ENCODE data around the gene DOK6.
A peak's percentile ranks its signal among the peaks of the same experiment; 100 is the strongest.

DOK6 gene

DNA sequence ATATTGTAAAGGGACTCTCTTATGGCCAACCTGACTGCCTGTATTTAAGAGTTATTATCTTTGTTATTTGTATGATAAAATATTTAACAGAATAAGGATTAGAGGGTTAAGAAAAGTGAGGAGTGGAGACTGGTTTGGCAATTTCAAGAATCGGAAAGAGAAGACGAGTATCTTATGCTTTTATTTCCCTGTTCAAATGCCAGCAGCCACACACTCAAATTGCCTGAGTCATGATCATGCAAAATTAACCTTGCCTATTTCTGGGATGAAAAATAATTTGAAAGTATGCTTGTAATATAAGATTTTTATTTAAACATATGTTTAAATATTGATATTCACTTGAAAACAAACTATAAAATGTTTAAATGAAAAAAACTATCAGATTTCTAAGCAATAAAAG is 358.4 kb downstream of the DOK6 start:
- no peak for TF ChIP-seq JUND (IDR thresholded peaks at IDR 0.05; ENCODE audit: low read depth)
- DNase-seq (ENCODE audit: low read depth in 1 of 2, low spot score in 1 of 2), result no peak
- in situ Hi-C loops (cut with HindIII; ENCODE audit: low pct_unique_long_range_greater_than_20kb, low sequenced_read_pairs), result no loop called here

DNA sequence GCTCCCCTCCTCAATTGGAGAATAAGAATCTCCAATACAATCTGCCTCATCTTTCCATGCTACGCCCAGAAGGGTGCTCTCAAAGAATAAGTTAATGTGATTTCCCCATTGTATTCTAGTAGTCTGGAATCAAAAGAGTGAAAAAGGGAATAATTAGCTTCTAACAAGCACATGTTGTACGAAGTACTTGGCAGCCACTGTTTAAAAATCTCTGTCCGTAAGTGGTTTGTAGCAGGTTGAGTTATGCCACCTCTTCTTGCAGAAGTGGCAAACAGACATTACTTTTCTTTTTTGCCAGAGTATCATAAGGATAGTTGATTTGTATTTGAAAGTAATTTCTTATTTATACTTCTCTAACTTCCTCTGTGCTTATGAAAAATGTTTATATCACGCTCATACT is 362.3 kb downstream of the DOK6 start:
- no peak for TF ChIP-seq JUND (IDR thresholded peaks at IDR 0.05; ENCODE audit: low read depth)
- in situ Hi-C loops (cut with HindIII; ENCODE audit: low pct_unique_long_range_greater_than_20kb, low sequenced_read_pairs), result no loop called here
- no peak for DNase-seq (ENCODE audit: low read depth in 1 of 2, low spot score in 1 of 2)

DNA sequence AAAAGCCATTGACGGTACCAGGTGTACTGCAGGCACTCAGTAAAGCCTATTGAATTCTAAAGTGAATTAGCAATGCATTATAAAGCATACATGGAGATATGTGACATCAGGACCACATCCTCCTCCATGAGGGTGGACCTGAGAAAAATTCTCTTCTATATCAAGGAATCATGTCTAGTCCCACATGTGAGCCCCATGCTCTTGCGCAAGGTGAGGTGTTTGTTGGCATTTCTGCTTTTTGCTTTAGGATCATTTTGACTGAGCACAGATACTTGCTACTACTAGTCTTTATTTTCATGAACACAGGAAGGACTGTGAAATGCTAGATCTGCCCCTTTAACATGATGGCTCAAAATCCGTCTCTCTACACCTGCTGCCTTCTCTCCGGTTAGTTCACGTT is 363.1 kb downstream of the DOK6 start:
- in situ Hi-C loops (cut with HindIII; ENCODE audit: low pct_unique_long_range_greater_than_20kb, low sequenced_read_pairs), result no loop called here
- no peak for TF ChIP-seq JUND (IDR thresholded peaks at IDR 0.05; ENCODE audit: low read depth)

DNA sequence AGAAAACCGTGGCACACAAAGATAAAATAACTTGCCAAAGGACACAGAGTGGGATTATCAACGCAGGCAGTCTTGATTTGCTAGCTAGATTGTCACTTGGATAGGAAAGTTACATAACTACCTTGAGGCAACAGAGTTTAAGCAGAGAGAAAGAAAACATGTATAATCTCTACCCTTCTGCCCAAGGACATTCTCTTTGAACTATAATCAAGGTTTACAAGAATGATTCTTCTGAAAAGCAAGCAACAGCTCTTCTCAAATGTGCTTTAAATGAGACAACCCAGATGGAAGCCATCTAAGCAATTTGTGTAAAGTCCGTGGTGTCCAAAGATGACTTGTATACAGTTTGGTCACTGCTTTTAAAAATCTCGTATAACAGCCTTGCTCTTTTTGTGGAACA is 369.6 kb downstream of the DOK6 start:
- no peak for TF ChIP-seq JUND (IDR thresholded peaks at IDR 0.05; ENCODE audit: low read depth)
- no peak for DNase-seq (ENCODE audit: low read depth in 1 of 2, low spot score in 1 of 2)
- in situ Hi-C loops (cut with HindIII; ENCODE audit: low pct_unique_long_range_greater_than_20kb, low sequenced_read_pairs), result no loop called here

More for the DNA sequence above, 363.1 kb downstream of the DOK6 start:
- DNase-seq (ENCODE audit: low read depth in 1 of 2, low spot score in 1 of 2), result no peak

DNA sequence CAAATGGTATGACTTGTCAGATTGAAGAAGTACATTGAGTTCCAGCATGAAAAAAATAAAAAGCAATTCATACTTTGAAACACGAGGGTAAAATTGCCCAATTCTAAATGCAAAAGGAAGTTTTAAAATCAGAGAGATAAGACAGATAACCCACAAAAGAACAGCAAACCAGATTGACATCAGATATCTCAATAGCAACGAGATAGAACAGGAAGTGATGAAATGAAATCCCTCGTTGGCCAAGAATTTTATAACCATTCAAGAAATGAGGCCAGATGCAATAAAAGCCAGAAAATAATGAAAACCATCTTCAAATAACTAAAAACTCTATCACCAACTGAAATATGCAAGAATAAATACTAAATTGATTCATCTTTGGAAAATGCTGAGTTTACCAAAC is 374.1 kb downstream of the DOK6 start:
- no peak for DNase-seq (ENCODE audit: low read depth in 1 of 2, low spot score in 1 of 2)
- in situ Hi-C loops (cut with HindIII; ENCODE audit: low pct_unique_long_range_greater_than_20kb, low sequenced_read_pairs), result no loop called here
- TF ChIP-seq JUND (IDR thresholded peaks at IDR 0.05; ENCODE audit: low read depth), result no peak

DNA sequence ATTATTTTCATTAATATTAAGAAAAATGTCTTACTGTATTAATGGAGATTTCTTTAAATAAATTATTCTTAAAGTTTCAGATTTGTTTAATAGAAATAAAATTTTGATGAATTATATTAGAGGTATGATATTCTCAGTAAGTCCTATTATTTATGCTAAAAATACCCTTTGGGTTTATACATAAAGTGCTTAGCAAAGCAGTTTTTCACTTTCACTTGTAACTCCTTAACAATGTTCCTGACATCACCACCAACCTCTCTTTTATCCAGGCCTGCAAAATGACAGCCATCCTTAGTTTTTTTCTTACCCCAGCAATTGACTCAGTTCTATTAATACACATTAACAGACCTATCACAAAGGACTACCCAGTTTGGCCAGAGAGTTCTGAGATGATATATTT is 376.6 kb downstream of the DOK6 start:
- TF ChIP-seq JUND (IDR thresholded peaks at IDR 0.05; ENCODE audit: low read depth), result no peak
- in situ Hi-C loops (cut with HindIII; ENCODE audit: low pct_unique_long_range_greater_than_20kb, low sequenced_read_pairs), result no loop called here
- no peak for DNase-seq (ENCODE audit: low read depth in 1 of 2, low spot score in 1 of 2)

DNA sequence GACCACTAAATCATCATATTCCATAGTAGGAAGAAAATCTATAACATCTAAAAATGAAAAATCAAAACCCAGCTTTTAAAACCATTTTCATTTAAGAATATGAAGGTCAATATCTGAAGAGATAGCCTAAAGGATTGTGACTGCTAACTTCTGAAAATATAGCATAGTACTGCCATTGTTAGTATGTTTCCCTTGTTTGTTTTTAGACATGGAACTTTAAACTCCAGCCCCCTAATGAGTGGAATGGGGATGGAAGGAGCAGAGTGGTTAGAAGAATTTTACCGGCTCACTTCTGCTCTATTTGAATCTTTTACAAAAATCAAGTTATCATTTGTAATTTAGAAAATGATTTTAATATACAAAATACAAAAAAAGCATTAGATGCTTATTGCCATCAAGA is 378.0 kb downstream of the DOK6 start:
- in situ Hi-C loops (cut with HindIII; ENCODE audit: low pct_unique_long_range_greater_than_20kb, low sequenced_read_pairs), result no loop called here
- no peak for TF ChIP-seq JUND (IDR thresholded peaks at IDR 0.05; ENCODE audit: low read depth)
- DNase-seq (ENCODE audit: low read depth in 1 of 2, low spot score in 1 of 2), result no peak

DNA sequence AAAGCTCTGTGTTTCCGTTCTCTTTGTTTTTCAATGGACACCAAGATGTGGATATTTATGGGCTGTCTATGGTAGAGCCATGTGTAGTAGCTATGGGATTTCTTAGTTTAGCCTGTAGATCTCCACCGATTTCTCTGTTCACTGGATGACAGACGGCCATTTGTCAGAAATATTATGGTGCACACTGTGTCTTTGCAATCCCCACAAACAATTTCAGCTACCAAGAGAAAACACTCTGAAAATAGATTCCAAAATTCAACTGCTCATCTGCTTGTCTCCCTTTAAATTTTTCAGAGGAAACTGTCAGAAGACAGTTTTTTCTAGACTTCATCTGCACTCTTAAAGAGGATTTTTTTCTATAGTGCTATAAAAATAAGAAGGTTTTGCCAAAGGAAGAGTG is 380.2 kb downstream of the DOK6 start:
- TF ChIP-seq JUND (IDR thresholded peaks at IDR 0.05; ENCODE audit: low read depth), result no peak
- no peak for DNase-seq (ENCODE audit: low read depth in 1 of 2, low spot score in 1 of 2)
- in situ Hi-C loops (cut with HindIII; ENCODE audit: low pct_unique_long_range_greater_than_20kb, low sequenced_read_pairs), result no loop called here

DNA sequence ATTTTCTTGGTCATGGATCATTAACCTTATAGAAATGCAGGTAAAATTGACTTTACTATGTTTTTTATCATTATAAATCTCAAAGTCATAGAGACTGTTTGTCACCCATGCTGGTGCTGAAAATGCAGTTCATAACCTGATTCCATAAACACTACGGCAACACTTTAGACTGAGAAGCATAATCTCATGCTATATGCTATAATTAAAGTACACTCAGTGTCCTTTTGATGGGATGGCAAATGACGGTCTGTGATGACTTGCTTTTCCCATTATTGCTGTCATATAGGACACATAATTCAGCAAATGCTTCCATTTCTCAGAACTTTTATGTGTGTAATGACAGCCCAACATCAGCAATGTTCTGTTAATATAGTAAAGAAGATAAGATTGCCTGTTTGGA is 384.1 kb downstream of the DOK6 start:
- no peak for DNase-seq (ENCODE audit: low read depth in 1 of 2, low spot score in 1 of 2)
- TF ChIP-seq JUND (IDR thresholded peaks at IDR 0.05; ENCODE audit: low read depth), result no peak
- in situ Hi-C loops (cut with HindIII; ENCODE audit: low pct_unique_long_range_greater_than_20kb, low sequenced_read_pairs), result no loop called here

DNA sequence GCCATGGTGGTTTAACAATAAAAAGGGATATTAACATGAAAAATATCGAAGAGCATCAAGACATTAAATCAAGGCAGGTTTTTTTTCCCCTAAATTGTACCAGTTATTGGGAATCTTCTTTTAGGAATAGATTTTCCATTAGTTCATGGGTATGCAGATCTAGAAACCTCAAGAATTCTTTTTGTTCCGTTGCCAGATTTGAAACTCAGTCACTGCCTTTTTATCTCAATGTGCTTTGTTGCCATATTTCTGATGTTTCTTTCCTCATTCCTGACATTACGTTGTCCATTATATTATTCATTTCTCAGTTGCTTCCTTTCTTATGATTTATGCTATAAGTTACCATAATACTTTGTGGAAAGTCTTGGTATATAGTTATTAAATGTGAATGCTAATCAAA is 384.8 kb downstream of the DOK6 start:
- DNase-seq (ENCODE audit: low read depth in 1 of 2, low spot score in 1 of 2), result no peak
- TF ChIP-seq JUND (IDR thresholded peaks at IDR 0.05; ENCODE audit: low read depth), result no peak
- in situ Hi-C loops (cut with HindIII; ENCODE audit: low pct_unique_long_range_greater_than_20kb, low sequenced_read_pairs), result no loop called here

DNA sequence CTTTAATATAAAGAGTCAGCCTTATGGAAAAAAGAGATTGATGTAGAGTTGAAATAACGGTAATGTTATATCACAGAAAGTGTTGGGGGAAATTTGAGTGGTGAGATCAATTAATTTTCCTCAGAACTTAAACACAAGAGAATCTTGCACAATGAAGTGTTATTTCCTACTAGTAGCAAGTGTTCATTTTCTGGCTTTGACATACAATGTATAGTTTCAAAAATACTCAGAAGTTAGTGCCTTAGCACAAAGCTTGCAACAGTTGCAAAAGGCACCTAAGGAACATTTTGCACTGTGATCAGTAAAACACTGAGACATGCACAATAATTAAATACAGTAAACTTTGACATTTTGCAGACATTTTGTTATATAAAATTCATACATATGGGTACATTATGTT is 385.7 kb downstream of the DOK6 start:
- in situ Hi-C loops (cut with HindIII; ENCODE audit: low pct_unique_long_range_greater_than_20kb, low sequenced_read_pairs), result no loop called here
- no peak for TF ChIP-seq JUND (IDR thresholded peaks at IDR 0.05; ENCODE audit: low read depth)
- DNase-seq (ENCODE audit: low read depth in 1 of 2, low spot score in 1 of 2), result no peak

DNA sequence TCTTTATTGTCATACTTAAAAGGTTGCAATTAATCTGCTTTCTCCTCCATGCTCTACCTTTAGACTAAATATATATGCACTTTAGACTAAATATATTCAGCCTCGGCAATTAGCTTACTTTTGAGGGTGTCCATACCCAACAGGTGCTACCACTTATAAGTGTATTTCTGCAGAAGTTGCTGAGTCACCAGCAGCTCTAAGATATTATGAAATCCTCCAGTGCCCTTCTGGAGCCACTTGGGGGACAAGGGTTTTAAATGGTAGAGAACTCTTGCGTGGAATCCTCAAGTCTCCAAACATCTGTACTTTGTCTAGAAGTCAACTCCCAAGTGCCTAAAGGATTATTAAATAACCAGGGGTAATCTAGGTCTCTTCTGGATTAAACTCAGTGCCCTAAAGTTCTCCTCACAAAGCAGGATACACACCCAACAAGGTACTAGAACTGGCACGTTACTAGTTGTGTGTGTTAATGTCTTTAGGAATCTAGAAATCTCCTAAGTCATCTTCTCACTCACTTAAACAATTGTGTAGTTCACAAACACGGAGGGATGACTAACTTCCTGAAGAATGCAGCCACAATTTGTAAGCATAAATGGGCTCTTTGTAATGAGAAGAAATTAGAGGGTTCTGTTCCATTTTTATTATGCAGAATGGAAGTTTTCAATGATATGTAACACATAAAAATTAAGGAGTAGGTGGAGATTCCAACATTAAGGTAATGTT is 387.3 kb downstream of the DOK6 start:
- TF ChIP-seq JUND (IDR thresholded peaks at IDR 0.05; ENCODE audit: low read depth), result no peak
- in situ Hi-C loops (cut with HindIII; ENCODE audit: low pct_unique_long_range_greater_than_20kb, low sequenced_read_pairs), result no loop called here
- peak in 1 of 2 experiments; percentile 19 for DNase-seq (ENCODE audit: low read depth in 1 of 2, low spot score in 1 of 2)

DNA sequence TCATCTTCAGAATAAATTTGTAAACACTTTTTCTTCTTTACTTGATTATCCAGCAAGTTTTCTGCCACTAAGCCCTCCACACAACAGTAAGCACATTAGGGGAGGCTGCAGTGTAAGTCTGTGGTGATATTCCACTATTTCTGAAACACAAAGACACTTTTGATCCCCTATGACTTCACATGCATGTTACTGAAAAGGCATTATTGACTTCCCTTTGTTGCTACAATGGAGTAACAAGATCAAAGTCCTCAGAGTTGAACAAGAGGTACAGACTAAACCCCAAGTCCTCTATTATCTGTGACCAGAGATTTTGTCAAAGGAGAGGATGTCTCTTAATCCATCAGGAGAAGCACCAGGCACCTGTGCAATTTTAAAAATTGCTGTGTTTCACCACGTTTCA is 389.1 kb downstream of the DOK6 start:
- in situ Hi-C loops (cut with HindIII; ENCODE audit: low pct_unique_long_range_greater_than_20kb, low sequenced_read_pairs), result no loop called here
- TF ChIP-seq JUND (IDR thresholded peaks at IDR 0.05; ENCODE audit: low read depth), result no peak
- DNase-seq (ENCODE audit: low read depth in 1 of 2, low spot score in 1 of 2), result no peak

DNA sequence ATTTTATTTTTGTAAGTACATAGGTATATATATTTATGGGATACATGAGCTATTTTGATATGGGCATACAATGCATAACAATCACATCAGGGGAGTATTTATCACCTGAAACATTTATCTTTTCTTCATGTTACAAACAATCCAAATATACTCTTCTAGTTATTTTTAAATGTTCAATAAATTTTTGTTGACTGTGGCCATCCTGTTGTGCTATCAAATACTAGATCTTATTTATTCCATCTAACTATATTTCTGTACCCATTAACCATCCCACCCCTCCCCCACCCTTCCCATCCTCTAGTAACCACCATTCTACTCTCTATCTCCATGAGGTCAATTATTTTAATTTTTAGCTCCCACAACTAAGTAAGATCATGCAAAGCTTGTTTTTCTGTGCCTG is 390.0 kb downstream of the DOK6 start:
- no peak for DNase-seq (ENCODE audit: low read depth in 1 of 2, low spot score in 1 of 2)
- TF ChIP-seq JUND (IDR thresholded peaks at IDR 0.05; ENCODE audit: low read depth), result no peak
- in situ Hi-C loops (cut with HindIII; ENCODE audit: low pct_unique_long_range_greater_than_20kb, low sequenced_read_pairs), result no loop called here

All from T47D (cell line).